ENCODE results near the gene ESRRA.
"Not testable (repeated sequence)": the region's sequence is repeated elsewhere in the genome, so short reads cannot be mapped to it uniquely, and the experiment has no call there.

The ESRRA gene

GRCh38 chr11:64312947-64313346, 7.6 kb downstream of the ESRRA start:
- no peak for DNase-seq (ENCODE audit: low read depth)
- TF ChIP-seq CTCF (conservative IDR thresholded peaks at IDR 0.05; ENCODE audit: low read depth, low read length) = no peak
- no peak overlapping the region for H3K4me3 ChIP-seq (ENCODE audit: low read depth, low read length)

GRCh38 chr11:64313491-64314145, 8.3 kb downstream of the ESRRA start:
- no peak overlapping the region for H3K4me3 ChIP-seq (ENCODE audit: low read depth, low read length)
- DNase-seq (ENCODE audit: low read depth) = no peak
- no peak for TF ChIP-seq CTCF (conservative IDR thresholded peaks at IDR 0.05; ENCODE audit: low read depth, low read length)

- H3K4me3 ChIP-seq (ENCODE audit: low read depth, low read length) = no peak overlapping the region
- no peak for DNase-seq (ENCODE audit: low read depth)
- TF ChIP-seq CTCF (conservative IDR thresholded peaks at IDR 0.05; ENCODE audit: low read depth, low read length) = peak; percentile 41
These were observed 9.0 kb downstream of the ESRRA start for GRCh38 chr11:64314146-64314804.

DNA sequence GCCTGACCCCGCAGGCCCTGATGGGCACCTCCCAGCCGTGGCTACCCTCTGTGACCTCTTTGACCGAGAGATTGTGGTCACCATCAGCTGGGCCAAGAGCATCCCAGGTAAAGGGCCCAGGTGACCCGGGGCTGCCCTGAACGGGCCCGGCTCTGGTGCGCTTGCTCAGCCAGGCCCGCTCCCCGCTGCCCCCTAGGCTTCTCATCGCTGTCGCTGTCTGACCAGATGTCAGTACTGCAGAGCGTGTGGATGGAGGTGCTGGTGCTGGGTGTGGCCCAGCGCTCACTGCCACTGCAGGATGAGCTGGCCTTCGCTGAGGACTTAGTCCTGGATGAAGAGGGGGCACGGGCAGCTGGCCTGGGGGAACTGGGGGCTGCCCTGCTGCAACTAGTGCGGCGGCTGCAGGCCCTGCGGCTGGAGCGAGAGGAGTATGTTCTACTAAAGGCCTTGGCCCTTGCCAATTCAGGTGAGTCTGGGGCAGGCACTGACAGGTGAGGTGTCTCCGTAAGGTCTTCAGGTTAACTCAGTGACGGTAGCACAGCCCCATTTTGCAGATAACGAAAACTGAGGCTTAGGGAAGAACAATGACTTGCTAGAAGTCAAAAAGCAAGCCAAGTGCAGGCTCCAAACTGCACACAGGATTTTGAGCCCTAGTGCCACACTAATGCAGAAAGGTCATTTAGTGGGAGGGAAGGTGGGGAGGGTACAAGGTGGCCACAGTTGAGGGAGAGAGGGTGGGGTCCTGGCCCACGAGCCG, 9.7 kb downstream of the ESRRA start:
- no peak for DNase-seq (ENCODE audit: low read depth)
- H3K4me3 ChIP-seq (ENCODE audit: low read depth, low read length) = no peak overlapping the region
- TF ChIP-seq CTCF (conservative IDR thresholded peaks at IDR 0.05; ENCODE audit: low read depth, low read length) = no peak

DNA sequence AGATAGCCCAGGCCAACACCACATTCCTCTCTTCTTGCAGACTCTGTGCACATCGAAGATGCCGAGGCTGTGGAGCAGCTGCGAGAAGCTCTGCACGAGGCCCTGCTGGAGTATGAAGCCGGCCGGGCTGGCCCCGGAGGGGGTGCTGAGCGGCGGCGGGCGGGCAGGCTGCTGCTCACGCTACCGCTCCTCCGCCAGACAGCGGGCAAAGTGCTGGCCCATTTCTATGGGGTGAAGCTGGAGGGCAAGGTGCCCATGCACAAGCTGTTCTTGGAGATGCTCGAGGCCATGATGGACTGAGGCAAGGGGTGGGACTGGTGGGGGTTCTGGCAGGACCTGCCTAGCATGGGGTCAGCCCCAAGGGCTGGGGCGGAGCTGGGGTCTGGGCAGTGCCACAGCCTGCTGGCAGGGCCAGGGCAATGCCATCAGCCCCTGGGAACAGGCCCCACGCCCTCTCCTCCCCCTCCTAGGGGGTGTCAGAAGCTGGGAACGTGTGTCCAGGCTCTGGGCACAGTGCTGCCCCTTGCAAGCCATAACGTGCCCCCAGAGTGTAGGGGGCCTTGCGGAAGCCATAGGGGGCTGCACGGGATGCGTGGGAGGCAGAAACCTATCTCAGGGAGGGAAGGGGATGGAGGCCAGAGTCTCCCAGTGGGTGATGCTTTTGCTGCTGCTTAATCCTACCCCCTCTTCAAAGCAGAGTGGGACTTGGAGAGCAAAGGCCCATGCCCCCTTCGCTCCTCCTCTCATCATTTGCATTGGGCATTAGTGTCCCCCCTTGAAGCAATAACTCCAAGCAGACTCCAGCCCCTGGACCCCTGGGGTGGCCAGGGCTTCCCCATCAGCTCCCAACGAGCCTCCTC, 10.6 kb downstream of the ESRRA start:
- DNase-seq (ENCODE audit: low read depth); H3K4me3 ChIP-seq (ENCODE audit: low read depth, low read length): not testable (repeated sequence)

DNA sequence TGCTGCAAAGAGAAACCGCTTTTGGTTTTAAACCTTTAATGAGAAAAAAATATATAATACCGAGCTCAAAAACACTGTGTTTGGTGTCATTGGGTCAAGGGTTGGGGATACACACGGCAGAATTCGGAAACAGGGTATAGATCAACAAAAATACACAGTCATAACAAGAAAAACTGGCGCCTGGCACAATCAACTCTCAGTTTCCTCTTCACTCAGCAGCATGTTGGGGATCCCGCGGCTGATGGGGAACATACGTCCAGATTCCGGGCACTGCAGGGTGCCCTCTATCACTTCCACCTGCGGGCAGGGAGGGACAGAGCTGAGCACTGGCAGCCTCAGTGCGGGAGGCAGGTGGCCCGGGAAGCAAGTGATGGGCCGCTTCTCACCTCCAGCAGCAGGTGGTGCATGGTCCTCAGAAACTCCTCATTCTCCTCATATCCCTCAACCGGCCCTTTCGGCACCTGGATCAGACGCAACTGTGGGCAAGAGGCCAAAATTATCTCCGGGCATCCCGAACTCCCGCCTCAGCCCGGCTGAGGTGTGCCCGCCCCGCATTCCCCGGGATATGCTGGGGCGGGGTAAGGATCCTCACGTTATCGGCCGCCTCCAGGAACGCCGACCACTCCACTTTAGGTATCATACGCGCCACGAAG, 11.5 kb downstream of the ESRRA start:
- peak overlapping the region; percentile 99 for H3K4me3 ChIP-seq (ENCODE audit: low read depth, low read length)
- peak; percentile 26 for DNase-seq (ENCODE audit: low read depth)
- TF ChIP-seq CTCF (conservative IDR thresholded peaks at IDR 0.05; ENCODE audit: low read depth, low read length) = peak; percentile 20
